C4-2B (cell line): Measurements from ENCODE around the gene COL4A4.

Experiments
- H3K27ac ChIP-seq: fragments of 450-650 bp; 2 replicates; pipeline ENCODE4 v1.5.1; 2017
- ZFX ChIP-seq: fragments of 450-650 bp; IDR thresholded peaks from 2 replicates; pipeline ENCODE4 v1.6.1; 2017
- TF ChIP-seq, protein P1 (sequence below): fragments of 450-650 bp; conservative IDR thresholded peaks from 2 replicates; pipeline ENCODE4 v1.5.1; 2017; ENCODE audit warnings: mild to moderate bottlenecking

Gene COL4A4

DNA sequence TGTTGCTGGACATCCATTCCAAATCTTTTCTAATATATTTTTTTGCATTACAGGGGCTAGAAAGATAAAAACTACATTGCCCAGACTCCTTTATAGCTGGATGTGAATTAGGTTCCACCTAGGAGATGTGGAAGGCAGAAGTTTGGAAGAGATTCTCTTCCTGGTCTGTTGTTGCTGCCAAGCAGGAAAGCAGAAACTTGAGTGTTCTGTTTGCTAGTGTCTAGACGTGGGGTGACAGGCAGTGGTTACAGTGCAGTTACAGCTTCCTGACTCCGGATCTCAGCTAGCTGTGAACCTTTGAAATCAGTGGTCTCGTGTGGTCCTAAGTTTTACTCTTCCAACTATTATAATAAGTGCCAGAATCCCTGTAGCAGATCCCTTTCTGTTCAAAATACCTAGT lies 46.2 kb downstream of the COL4A4 start:
- no peak overlapping the region for H3K27ac ChIP-seq
- TF ChIP-seq, protein P1, sequence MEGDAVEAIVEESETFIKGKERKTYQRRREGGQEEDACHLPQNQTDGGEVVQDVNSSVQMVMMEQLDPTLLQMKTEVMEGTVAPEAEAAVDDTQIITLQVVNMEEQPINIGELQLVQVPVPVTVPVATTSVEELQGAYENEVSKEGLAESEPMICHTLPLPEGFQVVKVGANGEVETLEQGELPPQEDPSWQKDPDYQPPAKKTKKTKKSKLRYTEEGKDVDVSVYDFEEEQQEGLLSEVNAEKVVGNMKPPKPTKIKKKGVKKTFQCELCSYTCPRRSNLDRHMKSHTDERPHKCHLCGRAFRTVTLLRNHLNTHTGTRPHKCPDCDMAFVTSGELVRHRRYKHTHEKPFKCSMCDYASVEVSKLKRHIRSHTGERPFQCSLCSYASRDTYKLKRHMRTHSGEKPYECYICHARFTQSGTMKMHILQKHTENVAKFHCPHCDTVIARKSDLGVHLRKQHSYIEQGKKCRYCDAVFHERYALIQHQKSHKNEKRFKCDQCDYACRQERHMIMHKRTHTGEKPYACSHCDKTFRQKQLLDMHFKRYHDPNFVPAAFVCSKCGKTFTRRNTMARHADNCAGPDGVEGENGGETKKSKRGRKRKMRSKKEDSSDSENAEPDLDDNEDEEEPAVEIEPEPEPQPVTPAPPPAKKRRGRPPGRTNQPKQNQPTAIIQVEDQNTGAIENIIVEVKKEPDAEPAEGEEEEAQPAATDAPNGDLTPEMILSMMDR = no peak
- no peak for TF ChIP-seq ZFX

GRCh38 chr2:227117027-227117426 lies 47.0 kb downstream of the COL4A4 start:
- H3K27ac ChIP-seq = no peak overlapping the region

GRCh38 chr2:227115761-227116160 lies 48.2 kb downstream of the COL4A4 start:
- no peak overlapping the region for H3K27ac ChIP-seq
- TF ChIP-seq ZFX = no peak
- TF ChIP-seq, protein P1 = no peak

More at GRCh38 chr2:227117027-227117426, 47.0 kb downstream of the COL4A4 start:
- TF ChIP-seq ZFX = no peak
- TF ChIP-seq, protein P1 = no peak

DNA sequence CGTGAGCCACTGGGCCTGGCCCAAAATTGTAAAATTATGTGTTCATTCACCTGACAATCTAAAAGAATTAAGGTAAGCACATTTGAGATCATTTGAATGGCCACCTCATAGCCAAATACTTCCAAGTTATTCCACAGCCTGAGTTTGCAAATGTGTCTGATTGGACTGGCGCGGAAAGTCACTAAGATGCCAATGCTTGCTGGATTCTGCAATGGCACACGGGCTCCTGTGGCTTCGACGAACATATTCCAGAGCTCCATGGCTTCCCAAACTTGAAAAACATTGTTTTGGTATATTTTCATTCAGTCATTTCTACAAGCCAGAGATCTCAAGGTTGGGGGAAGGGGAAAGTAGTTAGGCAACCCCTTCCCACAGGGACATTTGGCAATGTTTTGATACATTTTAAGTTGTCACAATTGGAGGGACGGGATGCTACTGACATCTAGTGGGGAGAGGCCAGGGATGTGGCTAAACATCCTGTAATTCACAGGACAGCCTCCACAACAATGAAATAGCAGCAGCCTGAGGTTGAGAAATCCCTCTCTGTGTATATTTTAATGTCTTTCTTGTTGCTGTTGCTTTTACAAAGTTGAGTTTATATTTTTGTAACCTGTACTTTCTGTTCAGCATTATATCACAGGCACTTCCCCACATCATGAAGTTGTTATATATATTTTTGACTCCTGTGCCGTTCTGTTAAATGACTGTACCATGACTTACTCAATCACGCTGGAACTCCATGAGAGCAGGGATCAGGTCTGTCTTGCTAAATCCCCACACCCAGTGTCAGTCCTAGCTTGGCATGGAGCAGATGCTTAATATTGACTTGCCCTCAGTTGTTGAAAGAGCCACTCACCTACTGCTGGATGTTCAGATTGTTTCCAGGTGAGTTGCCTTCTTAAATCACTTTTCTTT lies 56.9 kb downstream of the COL4A4 start:
- TF ChIP-seq ZFX = no peak
- TF ChIP-seq, protein P1 = peak; percentile 91
- H3K27ac ChIP-seq = no peak overlapping the region

- no peak overlapping the region for H3K27ac ChIP-seq
- no peak for TF ChIP-seq ZFX
- TF ChIP-seq, protein P1 = no peak
These were observed 60.4 kb downstream of the COL4A4 start for GRCh38 chr2:227103583-227103982.

GRCh38 chr2:227099340-227099739 lies 64.7 kb downstream of the COL4A4 start:
- TF ChIP-seq, protein P1 = no peak
- no peak for TF ChIP-seq ZFX
- no peak overlapping the region for H3K27ac ChIP-seq

- TF ChIP-seq, protein P1 = no peak
- no peak for TF ChIP-seq ZFX
- H3K27ac ChIP-seq = no peak overlapping the region
These were observed 65.9 kb downstream of the COL4A4 start for GRCh38 chr2:227098162-227098515.
